H9 (cell line): ENCODE data around the gene ZNF853. TPM values are rescaled to one million over a fixed set of nuclear protein-coding genes. Genes with fewer than 3 reads are reported as not detected.

Source experiments
- DNase-seq: peaks from one replicate; pipeline ENCODE4 v3.0.0-alpha.2; 2017
- H2AFZ ChIP-seq: one replicate; pipeline ENCODE4 v1.6.1; 2013; ENCODE audit warnings: mild to moderate bottlenecking, low read length, control low read depth, moderate library complexity
- H2AK5ac ChIP-seq: 2 replicates; pipeline ENCODE4 v1.6.1; 2013; ENCODE audit warnings: low read length, control low read depth, mixed read lengths; ENCODE audit not compliant: insufficient read length
- H2BK120ac ChIP-seq: one replicate; pipeline ENCODE4 v1.6.1; 2013; ENCODE audit warnings: low read depth, mild to moderate bottlenecking, low read length, control low read depth, inconsistent platforms; ENCODE audit not compliant: poor library complexity, severe bottlenecking
- H2BK12ac ChIP-seq: 2 replicates; pipeline ENCODE4 v1.6.1; 2013; ENCODE audit warnings: low read length, control low read depth, mixed read lengths, low read depth; ENCODE audit not compliant: insufficient read length
- H2BK15ac ChIP-seq: 2 replicates; pipeline ENCODE4 v1.6.1; 2013; ENCODE audit warnings: low read depth, low read length, control low read depth
- H2BK20ac ChIP-seq: one replicate; pipeline ENCODE4 v1.6.1; 2013; ENCODE audit warnings: low read depth, mild to moderate bottlenecking, low read length, control low read depth, inconsistent platforms; ENCODE audit not compliant: poor library complexity, severe bottlenecking
- H2BK5ac ChIP-seq: 2 replicates; pipeline ENCODE4 v1.6.1; 2013; ENCODE audit warnings: low read length, control low read depth, mixed read lengths; ENCODE audit not compliant: insufficient read length
- H3K14ac ChIP-seq: 2 replicates; pipeline ENCODE4 v1.6.1; 2013; ENCODE audit warnings: low read length, control low read depth; ENCODE audit not compliant: insufficient read depth
- H3K18ac ChIP-seq: 2 replicates; pipeline ENCODE4 v1.6.1; 2013; ENCODE audit warnings: low read depth, mild to moderate bottlenecking, mixed read lengths, low read length, control low read depth; ENCODE audit not compliant: insufficient read length
- H3K23ac ChIP-seq: 2 replicates; pipeline ENCODE4 v1.6.1; 2013; ENCODE audit warnings: low read length, control low read depth, mixed read lengths, low read depth; ENCODE audit not compliant: insufficient read length
- H3K23me2 ChIP-seq: 2 replicates; pipeline ENCODE4 v1.6.1; 2013; ENCODE audit warnings: low read depth, mild to moderate bottlenecking, mixed read lengths, low read length, control low read depth; ENCODE audit not compliant: insufficient read length, poor library complexity, severe bottlenecking
- H3K27ac ChIP-seq: 2 replicates; pipeline ENCODE4 v1.5.1; 2013; ENCODE audit warnings: low read length, control low read depth, mixed read lengths, low read depth; ENCODE audit not compliant: insufficient read length
- H3K27me3 ChIP-seq: 2 replicates; pipeline ENCODE4 v1.6.1; 2013; ENCODE audit warnings: low read length, control low read depth, inconsistent platforms; ENCODE audit not compliant: insufficient read depth
- H3K4ac ChIP-seq: 2 replicates; pipeline ENCODE4 v1.6.1; 2013; ENCODE audit warnings: low read depth, mild to moderate bottlenecking, control low read depth, inconsistent platforms, low read length, moderate library complexity
- H3K4me1 ChIP-seq: 2 replicates; pipeline ENCODE4 v1.6.1; 2013; ENCODE audit warnings: low read length, control low read depth, inconsistent platforms; ENCODE audit not compliant: insufficient read depth
- H3K4me2 ChIP-seq: 2 replicates; pipeline ENCODE4 v1.6.1; 2013; ENCODE audit warnings: low read length, control low read depth, mixed read lengths; ENCODE audit not compliant: insufficient read length, insufficient read depth
- H3K56ac ChIP-seq: 2 replicates; pipeline ENCODE4 v1.6.1; 2013; ENCODE audit warnings: low read depth, mild to moderate bottlenecking, mixed read lengths, low read length, control low read depth; ENCODE audit not compliant: insufficient read length
- H3K79me1 ChIP-seq: 2 replicates; pipeline ENCODE4 v1.6.1; 2013; ENCODE audit warnings: low read depth, mild to moderate bottlenecking, moderate library complexity, low read length, control low read depth, inconsistent platforms; ENCODE audit not compliant: insufficient read depth, poor library complexity, severe bottlenecking
- H3K79me2 ChIP-seq: 2 replicates; pipeline ENCODE4 v1.6.1; 2013; ENCODE audit warnings: low read length, control low read depth, inconsistent platforms; ENCODE audit not compliant: insufficient read depth
- H3K9ac ChIP-seq: 2 replicates; pipeline ENCODE4 v1.6.1; 2013; ENCODE audit warnings: low read length, control low read depth, mixed read lengths; ENCODE audit not compliant: insufficient read length; ENCODE audit errors: extremely low read depth
- H3K9me3 ChIP-seq: one replicate; pipeline ENCODE4 v1.6.1; 2013; ENCODE audit warnings: low read depth, low read length, inconsistent platforms; ENCODE audit not compliant: control insufficient read depth
- H3T11ph ChIP-seq: one replicate; pipeline ENCODE4 v1.6.1; 2013; ENCODE audit warnings: mild to moderate bottlenecking, low read length, control low read depth, inconsistent platforms
- H4K20me1 ChIP-seq: one replicate; pipeline ENCODE4 v1.6.1; 2013; ENCODE audit not compliant: control insufficient read depth, insufficient read length, insufficient read depth
- H4K5ac ChIP-seq: 2 replicates; pipeline ENCODE4 v1.6.1; 2013; ENCODE audit warnings: low read depth, mild to moderate bottlenecking, mixed read lengths, low read length, control low read depth; ENCODE audit not compliant: insufficient read length
- H4K8ac ChIP-seq: replicated peaks from 2 replicates; pipeline ENCODE4 v1.6.1; 2013; ENCODE audit warnings: low read length, control low read depth, mixed read lengths, low read depth; ENCODE audit not compliant: insufficient read length
- H4K91ac ChIP-seq: 2 replicates; pipeline ENCODE4 v1.6.1; 2013; ENCODE audit warnings: low read depth, mild to moderate bottlenecking, moderate library complexity, mixed read lengths, low read length, control low read depth; ENCODE audit not compliant: insufficient read length
- H3K27ac Mint-ChIP-seq, 3 experiments: 2 replicates in 2 of 3; 3 replicates in 1 of 3; pipeline ENCODE4 v1.8.0; 2020 to 2021; ENCODE audit warnings: mixed read lengths in 3 of 3, mild to moderate bottlenecking in 1 of 3, moderate library complexity in 1 of 3
- H3K27me3 Mint-ChIP-seq: 2 replicates; pipeline ENCODE4 v1.8.0; 2021; ENCODE audit warnings: low read depth, mild to moderate bottlenecking, moderate library complexity, mixed read lengths
- H3K36me3 Mint-ChIP-seq, 3 experiments: 2 replicates in 2 of 3; 3 replicates in 1 of 3; pipeline ENCODE4 v1.8.0; 2020 to 2021; ENCODE audit warnings: low read depth in 3 of 3, mixed read lengths in 3 of 3; ENCODE audit not compliant: insufficient read depth in 1 of 3
- H3K4me1 Mint-ChIP-seq, 2 experiments: 2 replicates each; pipeline ENCODE4 v1.8.0; 2020; ENCODE audit warnings: mixed read lengths in 2 of 2
- H3K4me3 Mint-ChIP-seq, 2 experiments: 2 replicates in 1 of 2; 3 replicates in 1 of 2; pipeline ENCODE4 v1.8.0; 2020 to 2021; ENCODE audit warnings: mild to moderate bottlenecking in 2 of 2, mixed read lengths in 2 of 2, moderate library complexity in 1 of 2
- H3K9me3 Mint-ChIP-seq, 2 experiments: 2 replicates in 1 of 2; 3 replicates in 1 of 2; pipeline ENCODE4 v1.8.0; 2020; ENCODE audit warnings: mild to moderate bottlenecking in 2 of 2, mixed read lengths in 2 of 2, moderate library complexity in 1 of 2
- WGBS: extraction: QIAGEN DNeasy Blood & Tissue Kit; methylation state at CpG from one replicate; pipeline ENCODE4 v1.1.7; 2013; ENCODE audit warnings: missing lambda C conversion rate, low lambda C conversion rate, mixed read lengths; ENCODE audit not compliant: insufficient read length; ENCODE audit errors: extremely low coverage; 5-methylcytosine and 5-hydroxymethylcytosine counted together
- total RNA-seq: library from RNA; stranded (reverse); gene quantifications from 2 replicates; pipeline ENCODE4 v1.2.1, GENCODE V29; 2021
- TF ChIP-seq, protein P1 (sequence below): fragments of 200-600 bp; sonication (generic); conservative IDR thresholded peaks from 3 replicates; pipeline ENCODE4 v1.8.0; 2021; ENCODE audit warnings: antibody characterized with exemption, mild to moderate bottlenecking

Gene ZNF853
- total RNA-seq, 1 experiment from 2014 or later: 9.6 TPM

DNA sequence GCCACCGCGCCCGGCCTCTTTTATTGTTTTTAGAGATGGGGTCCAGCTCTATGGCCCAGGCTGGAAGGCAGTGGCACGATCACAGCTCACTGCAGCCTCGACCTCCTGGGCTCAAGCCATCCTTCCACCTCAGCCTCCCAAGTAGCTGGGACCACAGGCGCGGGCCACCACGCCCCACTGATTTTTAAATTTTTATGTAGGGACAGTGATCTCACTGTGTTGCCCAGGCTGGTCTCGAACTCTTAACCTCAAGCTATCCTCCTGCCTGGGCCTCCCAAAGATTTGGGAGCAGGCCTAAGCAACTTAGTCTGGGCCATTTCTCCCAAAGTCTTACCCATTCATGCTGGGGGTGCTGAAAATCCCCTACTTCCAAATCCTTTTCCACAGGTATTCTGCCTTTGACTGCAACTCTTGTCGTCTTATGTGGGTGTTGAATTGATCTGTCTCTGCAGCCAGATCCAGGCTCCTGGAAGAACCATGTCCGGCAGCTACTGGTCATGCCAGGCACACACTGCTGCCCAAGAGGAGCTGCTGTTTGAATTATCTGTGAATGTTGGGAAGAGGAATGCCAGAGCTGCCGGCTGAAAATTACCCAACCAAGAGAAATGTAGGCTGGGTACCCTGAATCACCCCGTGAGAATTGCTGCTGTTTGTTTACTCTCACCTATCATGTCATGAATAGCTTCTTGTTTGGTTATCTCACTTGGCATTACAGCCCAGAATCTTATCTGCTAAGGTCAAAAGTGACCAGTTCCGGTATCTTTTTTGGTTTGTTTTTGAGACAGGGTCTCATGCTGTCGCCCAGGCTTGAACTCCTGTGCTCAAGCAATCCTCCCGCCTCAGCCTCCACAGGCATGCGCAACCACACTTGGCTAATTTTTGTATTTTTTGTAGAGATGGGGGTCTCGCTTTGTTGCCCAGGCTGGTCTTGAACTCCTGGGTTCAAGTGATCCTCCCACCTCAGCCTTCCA, 37.0 kb upstream of the ZNF853 start:
- Histone ChIP-seq H4K5ac (no peak overlapping the region), H3K18ac (no peak overlapping the region), H3K23me2 (no peaks in the 10 kb centered on the region), H3K4me1 (no peaks in the 10 kb centered on the region), H3K4me2 (peak overlapping the region; percentile 22), H2BK12ac (no peak overlapping the region), H3K14ac (no peak overlapping the region), H3K79me1 (no peaks in the 10 kb centered on the region), H2BK5ac (no peak overlapping the region), H2BK120ac (no peak overlapping the region), H2AK5ac (no peak overlapping the region), H3K56ac (no peak overlapping the region), H3T11ph (no peak overlapping the region), H2AFZ (no peak overlapping the region), H4K20me1 (no peaks in the 10 kb centered on the region), H3K27ac (no peak overlapping the region), H4K91ac (no peak overlapping the region), H3K4ac (no peak overlapping the region), H3K23ac (no peak overlapping the region), H2BK20ac (no peak overlapping the region), H3K9me3 (no peaks in the 10 kb centered on the region), H2BK15ac (no peak overlapping the region), H3K9ac (no peak overlapping the region), H3K79me2 (no peaks in the 10 kb centered on the region), H3K27me3 (no peaks in the 10 kb centered on the region), H4K8ac (no peak overlapping the region)
- TF ChIP-seq, protein P1, sequence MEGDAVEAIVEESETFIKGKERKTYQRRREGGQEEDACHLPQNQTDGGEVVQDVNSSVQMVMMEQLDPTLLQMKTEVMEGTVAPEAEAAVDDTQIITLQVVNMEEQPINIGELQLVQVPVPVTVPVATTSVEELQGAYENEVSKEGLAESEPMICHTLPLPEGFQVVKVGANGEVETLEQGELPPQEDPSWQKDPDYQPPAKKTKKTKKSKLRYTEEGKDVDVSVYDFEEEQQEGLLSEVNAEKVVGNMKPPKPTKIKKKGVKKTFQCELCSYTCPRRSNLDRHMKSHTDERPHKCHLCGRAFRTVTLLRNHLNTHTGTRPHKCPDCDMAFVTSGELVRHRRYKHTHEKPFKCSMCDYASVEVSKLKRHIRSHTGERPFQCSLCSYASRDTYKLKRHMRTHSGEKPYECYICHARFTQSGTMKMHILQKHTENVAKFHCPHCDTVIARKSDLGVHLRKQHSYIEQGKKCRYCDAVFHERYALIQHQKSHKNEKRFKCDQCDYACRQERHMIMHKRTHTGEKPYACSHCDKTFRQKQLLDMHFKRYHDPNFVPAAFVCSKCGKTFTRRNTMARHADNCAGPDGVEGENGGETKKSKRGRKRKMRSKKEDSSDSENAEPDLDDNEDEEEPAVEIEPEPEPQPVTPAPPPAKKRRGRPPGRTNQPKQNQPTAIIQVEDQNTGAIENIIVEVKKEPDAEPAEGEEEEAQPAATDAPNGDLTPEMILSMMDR: no peak
- H3K27me3 Mint-ChIP-seq: no peaks in the 10 kb centered on the region; the same call in 1 of the 2 replicates
- no peak for DNase-seq
- peak overlapping the region; percentile 80 to 87 for H3K4me3 Mint-ChIP-seq
- H3K27ac Mint-ChIP-seq: peak overlapping the region; percentile 23 to 84 (median 58); a peak in 4 of 7 replicates
- H3K4me1 Mint-ChIP-seq: peaks cover 0 to 2% of the 10 kb centered on the region in 2 experiments; a peak in 1 of 4 replicates
- no CpG with 5 or more reads among the region's 18 CpGs for WGBS
- H3K36me3 Mint-ChIP-seq: peaks cover 13 to 44% (median 37%) of the 10 kb centered on the region in 3 experiments; a peak in 6 of 7 replicates
- no peaks in the 10 kb centered on the region for H3K9me3 Mint-ChIP-seq
